GM21717 (cell line): ENCODE measurements around the gene CMYA5.

Experiments
- ATAC-seq: cut with Tn5 transposase; IDR thresholded peaks from one replicate; pipeline ENCODE4 v1.9.1; 2021; ENCODE audit warnings: mild to moderate bottlenecking, moderate library complexity; ENCODE audit not compliant: unreplicated experiment

Gene CMYA5

GRCh38 chr5:79834098-79834753 lies 144.6 kb downstream of the CMYA5 start:
- ATAC-seq: no peak

GRCh38 chr5:79834754-79835714 lies 145.4 kb downstream of the CMYA5 start:
- no peak for ATAC-seq

DNA sequence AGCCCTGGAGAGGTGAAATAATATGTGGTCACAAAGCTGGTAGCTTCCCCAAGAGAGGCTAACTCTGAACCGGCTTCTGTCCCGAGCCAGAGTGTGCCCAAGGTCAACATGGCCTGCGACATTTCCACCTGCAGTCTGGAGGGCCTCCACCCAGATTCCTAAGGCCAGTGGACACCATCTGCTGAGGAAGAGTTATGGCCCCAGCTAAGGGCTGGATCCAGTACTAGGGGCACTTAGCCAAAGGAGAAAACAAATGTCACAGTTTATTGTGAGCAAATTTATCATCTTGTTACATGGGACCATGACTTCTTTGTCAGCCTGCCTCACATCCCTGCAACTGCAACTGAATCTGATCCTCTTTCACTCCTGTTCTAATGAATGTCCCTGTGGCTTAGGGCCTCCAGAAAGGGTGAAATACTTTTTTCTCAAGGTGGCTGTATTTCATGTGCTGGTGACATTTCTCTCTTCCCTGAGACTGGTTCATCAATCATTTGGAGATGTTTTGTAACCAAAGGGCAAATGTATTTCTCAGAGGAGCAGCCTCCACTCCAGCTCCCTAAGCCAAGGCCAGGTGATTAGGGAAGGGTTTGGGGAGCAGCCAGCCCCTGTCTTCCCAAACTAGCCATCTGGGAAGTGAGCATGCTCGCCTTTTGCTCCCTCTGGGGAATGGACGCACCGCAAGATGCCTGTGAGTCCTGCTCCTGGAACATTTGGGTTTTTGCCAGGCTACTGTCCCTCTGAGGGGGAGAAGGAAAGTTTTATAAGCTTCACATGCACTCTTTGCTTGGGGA lies 148.3 kb downstream of the CMYA5 start:
- no peak for ATAC-seq

GRCh38 chr5:79840084-79840990 lies 150.7 kb downstream of the CMYA5 start:
- no peak for ATAC-seq

DNA sequence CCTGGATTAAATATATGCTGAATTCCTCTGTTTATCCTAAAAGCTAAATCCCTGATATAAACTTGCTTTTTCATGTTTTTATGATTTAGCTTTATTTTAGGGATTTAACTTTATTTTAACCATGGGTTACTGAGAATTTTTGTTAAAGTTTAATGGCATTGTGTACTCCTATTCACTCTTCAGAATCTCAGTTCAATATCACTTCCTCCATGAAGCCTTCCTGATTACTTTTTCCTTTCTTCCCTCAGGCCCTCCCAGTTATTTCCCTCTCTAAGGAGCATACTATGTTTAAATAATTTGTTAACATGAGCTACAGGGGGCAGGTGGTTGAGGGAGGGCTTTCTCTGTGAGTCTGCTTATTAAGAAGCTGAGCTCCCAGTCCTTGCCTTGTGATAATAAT lies 151.5 kb downstream of the CMYA5 start:
- ATAC-seq: no peak

GRCh38 chr5:79842006-79842881 lies 152.6 kb downstream of the CMYA5 start:
- no peak for ATAC-seq

DNA sequence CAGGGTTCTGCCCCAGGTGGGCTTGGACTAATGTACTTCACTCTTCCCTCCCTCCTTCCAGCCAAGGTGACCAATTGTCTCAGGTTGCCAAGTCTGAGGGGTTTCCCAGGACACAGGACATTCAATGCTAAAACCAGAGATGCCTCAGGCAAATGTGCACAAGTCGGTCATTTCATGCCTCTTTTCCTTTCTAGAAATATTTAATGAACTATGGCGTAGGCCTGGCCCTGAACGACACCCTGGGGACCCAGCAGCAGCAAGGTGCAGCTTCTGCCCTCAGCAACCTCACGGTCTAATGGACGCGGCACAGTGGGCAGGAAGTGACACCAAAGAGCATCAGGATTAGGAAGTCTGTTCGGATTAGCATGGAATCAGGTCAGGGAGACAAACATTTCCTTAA lies 153.4 kb downstream of the CMYA5 start:
- ATAC-seq: no peak

GRCh38 chr5:79843450-79844388 lies 154.1 kb downstream of the CMYA5 start:
- ATAC-seq: no peak

DNA sequence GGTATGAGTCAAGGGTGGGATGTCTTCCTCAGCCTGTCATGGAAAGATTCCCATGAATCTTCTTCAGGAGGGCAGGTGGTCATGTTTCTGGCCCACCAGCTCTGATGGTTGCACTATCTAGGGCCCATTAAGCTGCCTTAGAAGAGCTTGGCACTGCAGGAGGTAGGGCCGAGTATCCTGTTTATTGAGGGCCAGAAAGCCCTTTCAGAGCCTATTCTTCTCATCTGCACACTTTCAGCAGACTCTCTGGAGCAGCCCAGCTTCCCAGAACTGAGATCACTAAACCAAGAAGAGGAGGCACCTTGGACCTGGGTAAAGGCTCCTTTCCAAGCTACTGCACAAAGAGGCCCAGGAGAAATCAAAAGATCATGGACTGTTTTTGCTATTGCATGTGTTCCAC lies 154.9 kb downstream of the CMYA5 start:
- ATAC-seq: no peak

DNA sequence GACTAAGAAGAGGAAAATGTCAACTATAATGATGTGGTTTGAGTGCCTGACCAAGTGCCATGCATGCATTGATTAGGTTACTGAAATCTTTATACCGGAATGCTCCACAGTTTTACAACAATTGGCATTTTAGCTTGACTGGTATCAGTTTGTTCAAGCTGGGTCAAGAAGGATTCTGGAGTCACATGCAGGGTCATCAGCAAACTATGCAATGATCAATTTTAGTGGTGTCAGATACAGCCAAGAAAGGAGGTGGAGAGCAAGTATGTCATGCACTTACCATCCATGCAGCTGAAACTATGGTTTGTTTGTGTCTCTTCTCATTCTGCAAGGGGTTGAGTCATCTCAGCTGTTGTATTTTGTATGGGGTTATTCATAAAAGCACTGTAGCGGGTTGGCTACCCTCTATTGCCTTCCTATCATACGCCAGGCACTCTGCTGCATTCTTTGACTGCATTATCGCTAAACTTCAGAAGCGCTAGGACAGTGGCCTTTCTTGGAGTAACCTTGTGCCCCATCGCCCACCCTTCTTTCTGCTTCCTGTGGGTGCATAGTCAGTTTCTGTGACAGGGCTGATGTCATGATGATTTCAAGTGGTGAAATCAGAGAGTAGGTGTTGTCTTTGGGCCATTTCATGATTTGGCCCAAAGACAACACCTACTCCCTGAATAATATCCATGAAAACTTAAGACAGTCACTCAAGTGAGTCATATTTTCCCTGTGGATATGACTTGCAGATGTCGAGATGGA lies 156.0 kb downstream of the CMYA5 start:
- ATAC-seq: no peak

- ATAC-seq: no peak
Measured at GRCh38 chr5:79846198-79846521, 156.5 kb downstream of the CMYA5 start.

DNA sequence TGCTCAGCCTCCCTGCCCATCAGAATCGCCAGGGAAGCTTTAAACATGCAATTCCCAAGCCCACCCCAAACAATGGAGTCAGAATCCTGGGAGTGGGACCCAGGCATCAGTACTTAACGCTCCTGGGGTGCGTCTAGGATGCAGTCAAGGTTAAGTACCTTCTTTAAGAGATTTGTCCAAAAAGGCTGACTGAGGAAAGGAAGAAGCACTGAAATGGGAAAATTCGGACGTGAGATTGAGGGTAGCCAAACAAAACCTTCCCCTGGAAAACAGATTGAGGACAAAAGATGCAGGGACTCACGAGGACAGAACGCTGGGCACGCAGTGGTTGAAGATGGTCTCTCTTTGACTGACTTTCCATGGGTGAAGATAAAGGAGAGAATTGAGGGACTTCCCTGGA lies 157.9 kb downstream of the CMYA5 start:
- ATAC-seq: no peak

DNA sequence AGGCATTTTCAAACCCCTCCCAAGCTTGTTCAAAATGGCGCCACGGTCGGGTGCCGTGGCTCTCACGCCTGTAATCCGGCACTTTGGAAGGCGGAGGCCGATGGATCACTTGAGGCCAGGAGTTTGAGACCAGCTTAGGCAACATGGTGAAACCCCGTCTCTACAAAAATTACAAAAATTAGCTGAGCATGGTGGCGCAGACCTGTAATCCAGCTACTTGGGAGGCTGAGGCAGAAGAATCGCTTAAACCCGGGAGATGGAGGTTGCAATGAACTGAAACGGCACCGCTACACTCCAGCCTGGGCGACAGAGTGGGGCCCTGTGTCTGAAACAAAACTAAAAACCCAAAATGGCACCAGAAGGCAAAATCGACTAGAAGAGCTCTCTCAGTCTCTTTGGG lies 159.4 kb downstream of the CMYA5 start:
- ATAC-seq: no peak
